ENCODE results near the gene APBA3.

APBA3 gene

GRCh38 chr19:3716147-3716668 is 45.3 kb downstream of the APBA3 start:
- no peak for DNase-seq (ENCODE audit: low spot score)

- DNase-seq (ENCODE audit: low spot score): no peak
These were observed 48.6 kb downstream of the APBA3 start for GRCh38 chr19:3712663-3713611.

DNA sequence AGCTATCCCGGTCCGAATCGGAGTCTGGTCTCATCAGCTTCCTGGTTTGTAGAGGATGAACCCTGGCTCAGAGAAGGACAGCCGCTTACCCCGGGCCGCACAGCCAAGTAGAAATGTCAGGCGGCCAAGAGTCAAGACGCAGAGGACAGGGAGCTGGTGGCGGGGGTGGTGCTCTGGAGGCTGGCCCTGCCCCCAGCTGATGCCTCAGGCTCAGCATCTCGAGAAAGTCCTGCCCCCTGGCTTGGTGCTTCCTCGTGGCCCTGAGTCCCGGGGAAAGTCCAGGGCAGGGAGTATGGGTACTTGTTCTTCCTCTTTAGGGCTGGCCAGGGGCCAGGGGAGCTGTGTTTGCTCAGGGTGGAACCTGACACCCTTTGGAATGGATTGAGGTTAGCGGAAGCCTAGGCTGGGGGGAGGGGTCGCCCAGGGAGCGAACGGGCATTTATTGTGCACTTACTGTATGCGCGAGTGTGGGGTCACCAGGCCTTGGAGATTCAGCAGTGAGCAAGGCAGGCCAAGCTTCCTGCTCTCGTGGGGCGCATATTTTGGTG is 51.2 kb downstream of the APBA3 start:
- peak; percentile 74 for DNase-seq (ENCODE audit: low spot score)

- DNase-seq (ENCODE audit: low spot score): no peak
These were observed 53.1 kb downstream of the APBA3 start, which contains the start of gene TJP3 for GRCh38 chr19:3708207-3708931. Gene TJP3, plus strand, starts transcription at chr19:3708384. Its CDS starts 20,049 bp downstream, at chr19:3728433.

GRCh38 chr19:3707868-3708206 is 53.7 kb downstream of the APBA3 start:
- no peak for DNase-seq (ENCODE audit: low spot score)

DNA sequence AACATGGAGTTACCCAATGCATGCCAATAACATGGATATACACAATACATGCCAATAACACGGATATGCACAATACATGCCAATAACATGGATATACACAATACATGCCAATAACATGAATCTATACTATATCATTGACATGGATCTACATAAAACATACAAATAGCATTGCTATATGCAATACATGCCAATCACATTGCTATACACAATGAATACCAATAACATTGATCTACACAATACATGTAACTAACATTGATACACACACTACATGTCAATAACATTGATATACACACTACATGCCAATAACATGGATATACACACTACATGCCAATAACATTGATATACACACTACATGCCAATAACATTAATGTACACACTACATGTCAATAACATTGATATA is 60.3 kb downstream of the APBA3 start:
- DNase-seq (ENCODE audit: low spot score): no peak

All from Ammon's horn (tissue), 1 donor.